BJ (cell line): ENCODE data around the gene TAP2. TPM values are rescaled to one million over a fixed set of nuclear protein-coding genes. Genes with fewer than 3 reads are reported as not detected.

Experiments
- CTCF ChIA-PET: fragments of 350-600 bp; formaldehyde crosslinking; extraction: SDS; loops from one replicate; lab custom pipeline; 2021; ENCODE audit warnings: antibody characterized with exemption, inconsistent platforms; lab: Yijun Ruan, JAX
- POLR2A ChIA-PET: fragments of 300-600 bp; sonication (Branson Sonifier 250); formaldehyde crosslinking; extraction: SDS; loops from one replicate; lab custom pipeline; 2021; ENCODE audit warnings: antibody characterized with exemption; lab: Charles Lee
- DNase-seq: peaks from one replicate; pipeline ENCODE4 v3.0.0-alpha.2; 2011; ENCODE audit warnings: low read depth
- H3K27me3 ChIP-seq: 2 replicates; pipeline ENCODE4 v1.6.0; 2011; ENCODE audit warnings: low read length; ENCODE audit not compliant: control insufficient read depth, insufficient read depth
- H3K36me3 ChIP-seq: 2 replicates; pipeline ENCODE4 v1.5.1; 2011; ENCODE audit warnings: low read length; ENCODE audit not compliant: control insufficient read depth, insufficient read depth
- H3K4me3 ChIP-seq: 2 replicates; pipeline ENCODE4 v1.5.1; 2011; ENCODE audit warnings: low read depth, mild to moderate bottlenecking, control low read depth, low read length
- polyA plus RNA-seq: library from polyadenylated mRNA; depleted of rRNA; stranded (reverse); fragments of >200 nt; gene quantifications from 2 replicates; pipeline ENCODE4 v1.2.3, GENCODE V29; 2011
- TF ChIP-seq, protein P1 (sequence below): IDR thresholded peaks from 2 replicates; pipeline ENCODE4 v1.5.1; 2011; ENCODE audit warnings: low read depth, mild to moderate bottlenecking, control low read depth, inconsistent platforms, low read length, moderate library complexity; ENCODE audit not compliant: insufficient read depth

The TAP2 gene
- polyA plus RNA-seq, 1 experiment, result 25.4 TPM

DNA sequence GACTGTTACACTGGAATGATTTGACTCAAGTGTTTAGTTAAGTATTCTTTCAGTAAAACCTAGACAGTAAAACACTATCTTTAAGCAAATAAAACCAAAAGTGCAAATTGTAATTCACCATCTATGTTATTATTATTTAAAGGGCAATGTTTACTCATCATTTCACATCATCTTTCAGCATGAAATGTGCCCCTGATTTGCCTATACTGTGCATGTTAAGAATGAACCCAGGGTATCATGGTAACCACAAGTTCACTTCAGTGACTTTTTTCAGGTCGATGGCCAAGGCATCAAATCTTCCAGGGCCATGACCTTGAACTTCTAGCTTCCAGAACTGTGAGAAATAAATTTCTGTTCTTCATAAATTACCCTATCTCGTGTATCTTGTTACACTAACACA is 19.7 kb downstream of the TAP2 start:
- Histone ChIP-seq H3K27me3 (no peaks in the 10 kb centered on the region; the same call in 1 of the 2 replicates), H3K4me3 (no peak overlapping the region), H3K36me3 (no peaks in the 10 kb centered on the region)
- TF ChIP-seq, protein P1, sequence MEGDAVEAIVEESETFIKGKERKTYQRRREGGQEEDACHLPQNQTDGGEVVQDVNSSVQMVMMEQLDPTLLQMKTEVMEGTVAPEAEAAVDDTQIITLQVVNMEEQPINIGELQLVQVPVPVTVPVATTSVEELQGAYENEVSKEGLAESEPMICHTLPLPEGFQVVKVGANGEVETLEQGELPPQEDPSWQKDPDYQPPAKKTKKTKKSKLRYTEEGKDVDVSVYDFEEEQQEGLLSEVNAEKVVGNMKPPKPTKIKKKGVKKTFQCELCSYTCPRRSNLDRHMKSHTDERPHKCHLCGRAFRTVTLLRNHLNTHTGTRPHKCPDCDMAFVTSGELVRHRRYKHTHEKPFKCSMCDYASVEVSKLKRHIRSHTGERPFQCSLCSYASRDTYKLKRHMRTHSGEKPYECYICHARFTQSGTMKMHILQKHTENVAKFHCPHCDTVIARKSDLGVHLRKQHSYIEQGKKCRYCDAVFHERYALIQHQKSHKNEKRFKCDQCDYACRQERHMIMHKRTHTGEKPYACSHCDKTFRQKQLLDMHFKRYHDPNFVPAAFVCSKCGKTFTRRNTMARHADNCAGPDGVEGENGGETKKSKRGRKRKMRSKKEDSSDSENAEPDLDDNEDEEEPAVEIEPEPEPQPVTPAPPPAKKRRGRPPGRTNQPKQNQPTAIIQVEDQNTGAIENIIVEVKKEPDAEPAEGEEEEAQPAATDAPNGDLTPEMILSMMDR, result no peak
- DNase-seq, result no peak
- CTCF ChIA-PET, result interaction anchor here (1.3 to 5.2 kb wide), 2 partner anchors 15 to 20 kb away, joined by 5 to 26 read pairs; partner anchors contain the start of gene TAP2
- POLR2A ChIA-PET, result no interaction called here

DNA sequence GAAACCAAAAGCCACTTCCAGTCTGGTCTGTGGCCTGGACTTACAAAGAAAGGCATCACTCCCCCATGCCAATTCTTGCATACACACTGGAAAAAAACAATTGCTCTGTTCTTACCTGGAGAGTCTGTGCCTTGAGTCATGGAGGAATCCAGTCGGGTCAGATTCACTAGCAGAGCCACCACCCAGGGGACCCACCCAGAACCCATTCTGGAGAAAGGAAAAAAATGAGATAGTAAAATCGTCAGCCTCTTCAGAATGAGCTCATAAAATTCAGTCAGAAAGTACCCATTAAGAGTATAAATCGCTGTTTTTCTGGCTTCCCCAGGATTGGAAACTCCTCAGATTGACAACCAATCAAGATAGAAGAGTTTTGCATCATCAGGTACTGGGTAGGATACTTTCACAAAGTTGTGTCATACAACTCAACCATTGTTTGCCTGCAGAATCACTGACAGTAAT is 21.8 kb downstream of the TAP2 start, which contains the start of gene HLA-DOB:
HLA-DOB (minus strand) TSS at position 257 of the 459 bp plus-strand sequence; CDS start at position 206, 51 bp downstream.
- H3K4me3 ChIP-seq, result no peak within 1 kb of the TSS
- H3K36me3 ChIP-seq, result no peaks in the 10 kb centered on the region
- TF ChIP-seq, protein P1, result no peak
- CTCF ChIA-PET, result no interaction called here
- POLR2A ChIA-PET, result no interaction called here
- peaks cover 5% of the 10 kb centered on the region for H3K27me3 ChIP-seq
- DNase-seq, result no peak

DNA sequence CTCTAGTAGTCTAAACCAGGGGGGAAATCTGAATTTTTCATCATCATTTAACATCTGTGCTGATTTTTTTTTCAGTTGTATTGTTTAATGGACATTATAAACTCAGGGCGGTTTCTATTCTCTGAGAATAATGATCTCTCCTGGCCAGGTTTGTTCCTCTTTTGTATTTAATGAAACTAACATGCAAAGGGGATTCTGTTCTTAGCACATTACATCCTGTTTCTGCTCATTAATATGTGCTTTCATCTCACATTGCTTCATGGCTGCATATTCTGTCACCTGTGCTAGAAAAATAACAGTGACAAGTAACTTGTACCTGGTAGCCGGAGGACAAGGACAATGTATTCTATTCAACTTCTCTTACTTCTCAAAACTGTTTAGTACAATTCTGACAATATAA is 22.5 kb downstream of the TAP2 start:
- TF ChIP-seq, protein P1, result no peak
- H3K36me3 ChIP-seq, result no peaks in the 10 kb centered on the region
- DNase-seq, result no peak
- ChIA-PET POLR2A (no interaction called here), CTCF (no interaction called here)
- H3K4me3 ChIP-seq, result no peak overlapping the region
- peaks cover 5% of the 10 kb centered on the region for H3K27me3 ChIP-seq

DNA sequence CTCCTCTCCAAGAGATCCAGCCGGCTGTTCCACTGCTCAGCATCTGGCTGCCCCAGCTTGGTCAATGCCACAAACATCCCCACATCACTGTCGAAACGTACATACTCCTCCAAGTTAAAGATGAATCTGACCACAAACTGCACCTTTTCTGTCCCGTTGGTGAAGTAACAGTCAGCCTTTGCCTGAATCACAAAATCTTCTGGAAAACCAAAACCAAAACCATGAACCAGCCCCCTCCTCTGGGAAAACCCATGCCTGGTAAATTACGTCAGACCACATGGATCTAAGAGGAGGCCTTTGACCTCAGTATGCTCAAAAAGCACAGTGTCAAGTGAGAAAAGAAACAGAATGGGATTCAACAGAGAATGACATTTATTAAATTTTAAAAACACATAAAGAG is 23.4 kb downstream of the TAP2 start:
- H3K36me3 ChIP-seq, result no peaks in the 10 kb centered on the region
- TF ChIP-seq, protein P1, result no peak
- H3K4me3 ChIP-seq, result no peak overlapping the region
- POLR2A ChIA-PET, result no interaction called here
- DNase-seq, result no peak
- CTCF ChIA-PET, result interaction anchor here (0.5 to 1.1 kb wide), 3 partner anchors 23 to 53 kb away, joined by 3 to 4 read pairs (median 3); no protein-coding TSS in a partner anchor
- peaks cover 5% of the 10 kb centered on the region for H3K27me3 ChIP-seq

DNA sequence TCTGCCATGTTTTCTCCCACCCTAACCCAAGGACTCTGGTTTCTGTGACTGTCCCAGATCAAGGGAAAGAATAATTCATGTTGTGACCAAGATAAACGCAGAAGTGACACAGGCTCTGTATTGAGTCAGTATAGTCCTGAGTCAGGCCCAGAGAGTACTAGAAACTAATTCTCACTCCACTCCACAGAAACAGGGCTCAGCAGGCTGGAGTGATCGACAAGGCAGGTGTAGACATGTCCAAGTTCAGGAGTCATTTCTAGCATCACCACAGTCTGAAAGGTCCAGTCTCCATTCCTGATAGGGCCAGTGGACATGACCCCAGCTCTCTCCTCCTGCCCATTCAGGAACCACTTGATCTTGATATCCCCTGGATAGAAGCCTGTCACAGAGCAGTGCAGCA is 24.4 kb downstream of the TAP2 start:
- CTCF ChIA-PET, result interaction anchor here (1.0 to 1.8 kb wide), 3 partner anchors 16 to 57 kb away, joined by 3 to 4 read pairs (median 4); no protein-coding TSS in a partner anchor

More for the DNA sequence above, 24.4 kb downstream of the TAP2 start:
- TF ChIP-seq, protein P1, result no peak
- Histone ChIP-seq H3K4me3 (no peak overlapping the region), H3K27me3 (peaks cover 5% of the 10 kb centered on the region), H3K36me3 (no peaks in the 10 kb centered on the region)
- POLR2A ChIA-PET, result no interaction called here
- DNase-seq, result no peak
